K562 (cell line): Measurements from ENCODE around the gene CCNL2. TPM values are rescaled to one million over a fixed set of nuclear protein-coding genes. Genes with fewer than 3 reads are reported as not detected.

ENCODE experiments used
- ARID4B ChIP-seq: sonication (generic); formaldehyde crosslinking; IDR thresholded peaks from 2 replicates; pipeline ENCODE4 v1.8.0; 2022; ENCODE audit warnings: mild to moderate bottlenecking, missing genetic modification reagents
- HBP1 ChIP-seq: fragments of 450-650 bp; formaldehyde crosslinking; IDR thresholded peaks from 2 replicates; pipeline ENCODE4 v1.4.0; 2022; ENCODE audit warnings: missing genetic modification characterization
- HNRNPLL ChIP-seq: fragments of 200-400 bp; formaldehyde crosslinking; IDR thresholded peaks from 2 replicates; pipeline ENCODE4 v1.6.1; 2017; ENCODE audit warnings: low read length, low read depth, mild to moderate bottlenecking; ENCODE audit not compliant: poor library complexity, severe bottlenecking
- IFI16 ChIP-seq: fragments of 250-450 bp; sonication (Bioruptor Pico); IDR thresholded peaks from 2 replicates; pipeline ENCODE4 v2.1.2; 2022; ENCODE audit warnings: mild to moderate bottlenecking, inconsistent platforms
- LARP7 ChIP-seq: fragments of 450-650 bp; IDR thresholded peaks from 2 replicates; pipeline ENCODE4 v1.6.1; 2016
- NR3C1 ChIP-seq: sonication (generic); formaldehyde crosslinking; IDR thresholded peaks from 2 replicates; pipeline ENCODE4 v1.8.1; 2022; ENCODE audit warnings: missing genetic modification reagents
- PHB2 ChIP-seq: fragments of 450-650 bp; IDR thresholded peaks from 2 replicates; pipeline ENCODE4 v1.6.1; 2017; ENCODE audit warnings: low read depth
- PHF20 ChIP-seq: fragments of 450-650 bp; IDR thresholded peaks from 2 replicates; pipeline ENCODE4 v1.6.1; 2018; ENCODE audit not compliant: partially characterized antibody
- RBBP5 ChIP-seq: fragments of 200-600 bp; sonication (generic); IDR thresholded peaks from 2 replicates; pipeline ENCODE4 v1.6.1; 2012; ENCODE audit warnings: borderline replicate concordance, mild to moderate bottlenecking, low read length, control low read depth, inconsistent platforms; ENCODE audit not compliant: insufficient read depth, poor library complexity, severe bottlenecking
- RBM15 ChIP-seq: fragments of 200-400 bp; formaldehyde crosslinking; IDR thresholded peaks from 2 replicates; pipeline ENCODE4 v1.6.1; 2018; ENCODE audit warnings: mild to moderate bottlenecking, low read length, moderate library complexity; ENCODE audit not compliant: insufficient read depth
- RNF219 ChIP-seq: fragments of 250-450 bp; sonication (Bioruptor Pico); IDR thresholded peaks from 2 replicates; pipeline ENCODE4 v1.5.0; 2022; ENCODE audit warnings: mild to moderate bottlenecking
- SIX5 ChIP-seq, 2 experiments: IDR thresholded peaks; 2 replicates each; pipeline ENCODE4 v1.6.1; 2011; ENCODE audit warnings: low read length in 2 of 2, borderline replicate concordance in 1 of 2, low read depth in 1 of 2, mild to moderate bottlenecking in 1 of 2, moderate library complexity in 1 of 2; ENCODE audit not compliant: insufficient read depth in 1 of 2
- SRSF7 ChIP-seq: fragments of 200-400 bp; formaldehyde crosslinking; optimal IDR thresholded peaks from 2 replicates; pipeline ENCODE3; 2017; ENCODE audit warnings: mild to moderate bottlenecking, low read depth, low read length
- TEAD2 ChIP-seq: fragments of 450-650 bp; IDR thresholded peaks from 2 replicates; pipeline ENCODE4 v1.6.1; 2016; ENCODE audit warnings: missing genetic modification characterization, control low read depth, missing compliant biosample characterization
- USF2 ChIP-seq: sonication (generic); formaldehyde crosslinking; IDR thresholded peaks from 2 replicates; pipeline ENCODE4 v1.5.0; 2020; ENCODE audit warnings: missing genetic modification reagents
- ZNF444 ChIP-seq: fragments of 250-450 bp; sonication (Bioruptor Pico); IDR thresholded peaks from 2 replicates; pipeline ENCODE4 v1.4.0; 2020; ENCODE audit warnings: mild to moderate bottlenecking, moderate library complexity
- polyA plus RNA-seq, 8 experiments: library from polyadenylated mRNA; depleted of rRNA in 4 of 8; stranded (reverse) in 5 of 8; unstranded in 3 of 8; fragments of >200 nt; fragmentation: Nextera tagmentation in 2 of 8; fragmentation: Illumina TruSeq in 1 of 8; extraction: Ambion mirVana in 2 of 8; extraction: Trizol in 1 of 8; gene quantifications; 2 replicates each; pipeline versions ENCODE4 v1.2.1 to v1.2.3, GENCODE V29; 2011 to 2014; ENCODE audit warnings: inconsistent platforms in 1 of 8, missing spikeins in 1 of 8
- total RNA-seq, 7 experiments: library from RNA; depleted of rRNA in 6 of 7; stranded (reverse); fragments of >200 nt in 6 of 7; fragmentation: Illumina TruSeq in 2 of 7; extraction: Trizol in 2 of 7; gene quantifications; 2 replicates each; pipeline versions ENCODE4 v1.2.1 to v1.2.3, GENCODE V29; 2011 to 2021; ENCODE audit warnings: low replicate concordance in 1 of 7

Gene CCNL2
- total and polyA plus RNA-seq, 9 of the 15 experiments (the other 6 are each of a cell fraction or from before 2014, with no cell fraction given): 2.8 to 287 (median 94.5) TPM

- TF ChIP-seq PHB2 (0 out of 2 replicates have a peak, but pooled peaks have one; percentile 43), IFI16 (CRISPR knock-in tag) (no peak), LARP7 (0 out of 2 replicates have a peak, but pooled peaks have one; percentile 76), HBP1 (0 out of 2 replicates have a peak, but pooled peaks have one; percentile 4), PHF20 (peak; percentile 9), SIX5 (IDR thresholded peaks at IDR 0.05; ENCODE audit: borderline replicate concordance in 1 of 2, insufficient read depth in 1 of 2, low read depth in 1 of 2, low read length in 2 of 2) (0 out of 4 replicates have a peak, but pooled peaks of 1 of the 2 experiments have one; percentile 3), HNRNPLL (no peak), USF2 (CRISPR knock-in tag) (no peak), RNF219 (no peak), ARID4B (0 out of 2 replicates have a peak, but pooled peaks have one; percentile 1), RBBP5 (no peak), TEAD2 (tag) (no peak), RBM15 (no peak), SRSF7 (no peak), ZNF444 (CRISPR knock-in tag) (no peak), NR3C1 (CRISPR knock-in tag) (0 out of 2 replicates have a peak, but pooled peaks have one; percentile 62)
Observed at GRCh38 chr1:1365875-1366698, 33.0 kb downstream of the CCNL2 start (continued).
